HCT116 (cell line): Measurements from ENCODE around the gene AOPEP. TPM values are rescaled to one million over a fixed set of nuclear protein-coding genes. Genes with fewer than 3 reads are reported as not detected.

ENCODE experiments used
- ATAC-seq: fragments of 200-7000 bp; cut with Tn5 transposase; 2 replicates; pipeline ENCODE4 v1.9.1; 2020; ENCODE audit warnings: mild to moderate bottlenecking, moderate library complexity
- BruUV-seq: library from RNA; stranded (reverse); fragments of 400-500 nt; replicated peaks from 2 replicates; lab custom pipeline; 2021; lab: Mats Ljungman, UMichigan
- CTCF ChIA-PET: fragments of 300-600 bp; sonication (Branson Sonifier 250); formaldehyde crosslinking; loops from one replicate; lab custom pipeline; 2021; ENCODE audit warnings: antibody characterized with exemption; lab: Charles Lee
- POLR2A ChIA-PET: fragments of 300-600, 350-600 bp; sonication (Branson Sonifier 250); formaldehyde crosslinking; loops from one replicate; lab custom pipeline; 2021; ENCODE audit warnings: antibody characterized with exemption; lab: Charles Lee
- RAD21 ChIA-PET, 2 experiments: fragments of 300-600 bp; sonication (Branson Sonifier 250); formaldehyde crosslinking; loops; one replicate each; lab custom pipeline; 2023; ENCODE audit warnings: low total read pairs in 2 of 2; ENCODE audit not compliant: uncharacterized antibody in 2 of 2, unreplicated experiment in 2 of 2, low non-redundant PET in 1 of 2; lab: Charles Lee
- DNase-seq: peaks from one replicate; pipeline ENCODE4 v3.0.0-alpha.2; 2010; ENCODE audit warnings: low read depth, low spot score
- H2AFZ ChIP-seq: fragments of 200-600 bp; shearing (Covaris generic), sonication (generic); 2 replicates; pipeline ENCODE4 v1.6.1; 2017; ENCODE audit warnings: low read depth, mixed run types, mixed read lengths, antibody characterized with exemption, low read length; ENCODE audit not compliant: poor library complexity, severe bottlenecking
- H3K27ac ChIP-seq: 2 replicates; pipeline ENCODE4 v1.5.1; 2012; ENCODE audit warnings: low read depth, low read length
- H3K27me3 ChIP-seq: fragments of 200-600 bp; sonication (generic); 2 replicates; pipeline ENCODE4 v1.6.1; 2016; ENCODE audit warnings: mixed run types, low read length, mixed read lengths; ENCODE audit not compliant: insufficient read depth
- H3K36me3 ChIP-seq, 2 experiments: fragments of 200-500 bp in 1 of 2; fragments of 200-600 bp in 1 of 2; sonication (Bioruptor generic) in 1 of 2; sonication (generic) in 1 of 2; 2 replicates each; pipeline versions ENCODE4 v1.5.1 to v1.6.1; 2014 to 2016; ENCODE audit warnings: low read length in 2 of 2, inconsistent platforms in 1 of 2, mixed read lengths in 1 of 2, mixed run types in 1 of 2; ENCODE audit not compliant: insufficient read depth in 2 of 2, control insufficient read depth in 1 of 2
- H3K4me1 ChIP-seq, 2 experiments: fragments of 200-600 bp in 1 of 2; sonication (generic) in 1 of 2; 2 replicates each; pipeline versions ENCODE4 v1.5.1 to v1.6.1; 2012 to 2017; ENCODE audit warnings: low read length in 2 of 2, inconsistent platforms in 1 of 2, mild to moderate bottlenecking in 1 of 2, mixed read lengths in 1 of 2, mixed run types in 1 of 2, moderate library complexity in 1 of 2; ENCODE audit not compliant: insufficient read depth in 2 of 2, control insufficient read depth in 1 of 2
- H3K4me2 ChIP-seq: fragments of 200-600 bp; sonication (generic); 2 replicates; pipeline ENCODE4 v1.6.1; 2017; ENCODE audit warnings: mixed run types, low read length, mixed read lengths
- H3K4me3 ChIP-seq, 2 experiments: fragments of 200-600 bp in 1 of 2; sonication (generic) in 1 of 2; replicated peaks in 1 of 2; 2 replicates each; pipeline ENCODE4 v1.5.1; 2011 to 2016; ENCODE audit warnings: low read length in 2 of 2, control low read depth in 1 of 2, low read depth in 1 of 2, mild to moderate bottlenecking in 1 of 2, mixed read lengths in 1 of 2, mixed run types in 1 of 2
- H3K79me2 ChIP-seq: fragments of 200-600 bp; sonication (generic); 2 replicates; pipeline ENCODE4 v1.6.1; 2017; ENCODE audit warnings: mild to moderate bottlenecking, mixed run types, low read length, moderate library complexity, mixed read lengths; ENCODE audit not compliant: insufficient read depth
- H3K9ac ChIP-seq: fragments of 200-600 bp; sonication (generic); 2 replicates; pipeline ENCODE4 v1.6.1; 2016; ENCODE audit warnings: low read length, mixed read lengths
- H3K9me2 ChIP-seq: fragments of 200-600 bp; sonication (generic), shearing (Covaris generic); 2 replicates; pipeline ENCODE4 v1.6.1; 2017; ENCODE audit warnings: mixed run types, mild to moderate bottlenecking, moderate library complexity; ENCODE audit not compliant: insufficient read depth
- H3K9me3 ChIP-seq, 2 experiments: fragments of 200-500 bp in 1 of 2; fragments of 200-600 bp in 1 of 2; sonication (Bioruptor generic) in 1 of 2; sonication (generic) in 1 of 2; 2 replicates each; pipeline ENCODE4 v1.6.1; 2014 to 2017; ENCODE audit warnings: low read length in 2 of 2, mixed read lengths in 2 of 2, inconsistent platforms in 1 of 2, low read depth in 1 of 2, mild to moderate bottlenecking in 1 of 2, mixed run types in 1 of 2, moderate library complexity in 1 of 2; ENCODE audit not compliant: control insufficient read depth in 1 of 2, insufficient read depth in 1 of 2
- H4K20me1 ChIP-seq: fragments of 200-600 bp; sonication (generic), shearing (Covaris generic); 2 replicates; pipeline ENCODE4 v1.6.1; 2017; ENCODE audit warnings: mixed run types, mild to moderate bottlenecking, moderate library complexity; ENCODE audit not compliant: insufficient read depth
- ATF3 ChIP-seq: IDR thresholded peaks from 2 replicates; pipeline ENCODE4 v1.6.1; 2012
- CBX3 ChIP-seq: IDR thresholded peaks from 2 replicates; pipeline ENCODE4 v1.6.1; 2012; ENCODE audit warnings: low read depth
- CEBPB ChIP-seq: IDR thresholded peaks from 2 replicates; pipeline ENCODE4 v1.6.1; 2012; ENCODE audit warnings: low read depth
- EGR1 ChIP-seq: IDR thresholded peaks from 2 replicates; pipeline ENCODE4 v1.6.1; 2012; ENCODE audit warnings: low read depth
- ELF1 ChIP-seq: IDR thresholded peaks from 2 replicates; pipeline ENCODE4 v1.6.1; 2012; ENCODE audit warnings: low read depth, borderline replicate concordance
- EZH2 ChIP-seq: fragments of 200-600 bp; sonication (generic); IDR thresholded peaks from 2 replicates; pipeline ENCODE4 v1.6.1; 2017; ENCODE audit warnings: antibody characterized with exemption, mixed run types
- EZH2phosphoT487 ChIP-seq: fragments of 200-600 bp; IDR thresholded peaks from 2 replicates; pipeline ENCODE4 v1.6.1; 2018; ENCODE audit warnings: antibody characterized with exemption, borderline replicate concordance
- JUND ChIP-seq: IDR thresholded peaks from 2 replicates; pipeline ENCODE4 v1.6.1; 2012
- MAX ChIP-seq: IDR thresholded peaks from 2 replicates; pipeline ENCODE4 v1.6.1; 2012
- RAD21 ChIP-seq: IDR thresholded peaks from 2 replicates; pipeline ENCODE4 v1.6.1; 2012; ENCODE audit warnings: low read depth, mild to moderate bottlenecking
- SIN3A ChIP-seq: IDR thresholded peaks from 2 replicates; pipeline ENCODE4 v1.6.1; 2012; ENCODE audit warnings: low read depth
- SP1 ChIP-seq: IDR thresholded peaks from 2 replicates; pipeline ENCODE4 v1.6.1; 2012; ENCODE audit warnings: low read depth
- YY1 ChIP-seq: IDR thresholded peaks from 2 replicates; pipeline ENCODE4 v1.6.1; 2011; ENCODE audit warnings: low read length, low read depth, moderate library complexity, mild to moderate bottlenecking; ENCODE audit not compliant: insufficient replicate concordance; ENCODE audit errors: extremely low read depth
- ZBTB33 ChIP-seq: IDR thresholded peaks from 2 replicates; pipeline ENCODE4 v1.6.1; 2011; ENCODE audit warnings: mild to moderate bottlenecking, low read length, moderate library complexity; ENCODE audit not compliant: insufficient replicate concordance; ENCODE audit errors: extremely low read depth
- ZFX ChIP-seq: fragments of 450-650 bp; IDR thresholded peaks from 2 replicates; pipeline ENCODE4 v1.6.1; 2017
- ZNF274 ChIP-seq: fragments of 200-500 bp; sonication (Bioruptor generic); IDR thresholded peaks from 2 replicates; pipeline ENCODE4 v1.6.1; 2014; ENCODE audit warnings: mild to moderate bottlenecking, low read depth, low read length, inconsistent platforms
- intact Hi-C: fragments of 100-400 bp; cut with micrococcal nuclease; formaldehyde crosslinking; loops from 2 replicates; pipeline ENCODE4 v1.10.0; 2022
- total RNA-seq: library from RNA; stranded (reverse); gene quantifications from one replicate; pipeline ENCODE4 v1.2.1, GENCODE V29; 2021; ENCODE audit not compliant: unreplicated experiment

Gene AOPEP
- total RNA-seq, 1 experiment from 2014 or later, result 15.1 TPM

- TF ChIP-seq ELF1 (no peak), SP1 (no peak), EZH2 (no peak), ZFX (no peak), EZH2phosphoT487 (no peak), YY1 (no peak)
Observed at GRCh38 chr9:94819161-94819687, 92.7 kb downstream of the AOPEP start (continued).

GRCh38 chr9:94821098-94821887, 94.8 kb downstream of the AOPEP start:
- Histone ChIP-seq H3K36me3 (no peaks in the 10 kb centered on the region), H3K27me3 (no peaks in the 10 kb centered on the region), H3K27ac (no peak overlapping the region), H3K9me2 (no peaks in the 10 kb centered on the region), H3K4me3 (no peak overlapping the region), H3K9ac (no peak overlapping the region), H4K20me1 (no peaks in the 10 kb centered on the region)
- RAD21 ChIA-PET, result no interaction called here
- intact Hi-C loops, result no loop called here
- POLR2A ChIA-PET, result no interaction called here
- TF ChIP-seq JUND (no peak), CBX3 (no peak), ZFX (no peak)
- TF ChIP-seq, all 23 proteins: peak for 0
- H3K4me1 ChIP-seq, result peaks cover 7 to 19% of the 10 kb centered on the region in 2 experiments
- no peaks in the 10 kb centered on the region for H3K79me2 ChIP-seq
- ATAC-seq (no peak), DNase-seq (no peak)
- no peaks in the 10 kb centered on the region for H3K9me3 ChIP-seq
- CTCF ChIA-PET, result no interaction called here
- H2AFZ ChIP-seq, result no peak overlapping the region
- no TSS peak for BruUV-seq
- no peak overlapping the region for H3K4me2 ChIP-seq

GRCh38 chr9:94822273-94822672, 95.8 kb downstream of the AOPEP start:
- no peaks in the 10 kb centered on the region for H3K9me2 ChIP-seq
- H4K20me1 ChIP-seq, result no peaks in the 10 kb centered on the region
- no peak overlapping the region for H2AFZ ChIP-seq
- H3K36me3 ChIP-seq, result no peaks in the 10 kb centered on the region
- ChIA-PET POLR2A (no interaction called here), CTCF (no interaction called here), RAD21 (no interaction called here)
- BruUV-seq, result no TSS peak
- H3K4me1 ChIP-seq, result peaks cover 7 to 16% of the 10 kb centered on the region in 2 experiments
- H3K4me3 ChIP-seq, result no peak overlapping the region
- H3K27ac ChIP-seq, result no peak overlapping the region
- H3K27me3 ChIP-seq, result no peaks in the 10 kb centered on the region
- no peaks in the 10 kb centered on the region for H3K79me2 ChIP-seq
- H3K9ac ChIP-seq, result no peak overlapping the region
- no peak for ATAC-seq
- intact Hi-C loops, result no loop called here
- no peak for DNase-seq
- H3K9me3 ChIP-seq, result no peaks in the 10 kb centered on the region
- H3K4me2 ChIP-seq, result no peak overlapping the region
- TF ChIP-seq ELF1, result no peak
- TF ChIP-seq RAD21, result no peak
- TF ChIP-seq SIN3A, result no peak
- TF ChIP-seq EZH2, result no peak
- TF ChIP-seq ZBTB33, result no peak
- TF ChIP-seq MAX, result no peak
- TF ChIP-seq ZNF274, result no peak
- TF ChIP-seq ATF3, result no peak
- no peak for TF ChIP-seq CEBPB
- no peak for TF ChIP-seq EGR1
